ENCODE measurements around the gene CCDC8. TPM values are rescaled to one million over a fixed set of nuclear protein-coding genes. Genes with fewer than 3 reads are reported as not detected.
"Not testable (repeated sequence)": the region's sequence is repeated elsewhere in the genome, so short reads cannot be mapped to it uniquely, and the experiment has no call there.

Gene CCDC8
- polyA plus RNA-seq, 1 donor from 2014 or later, result 0.84 TPM

DNA sequence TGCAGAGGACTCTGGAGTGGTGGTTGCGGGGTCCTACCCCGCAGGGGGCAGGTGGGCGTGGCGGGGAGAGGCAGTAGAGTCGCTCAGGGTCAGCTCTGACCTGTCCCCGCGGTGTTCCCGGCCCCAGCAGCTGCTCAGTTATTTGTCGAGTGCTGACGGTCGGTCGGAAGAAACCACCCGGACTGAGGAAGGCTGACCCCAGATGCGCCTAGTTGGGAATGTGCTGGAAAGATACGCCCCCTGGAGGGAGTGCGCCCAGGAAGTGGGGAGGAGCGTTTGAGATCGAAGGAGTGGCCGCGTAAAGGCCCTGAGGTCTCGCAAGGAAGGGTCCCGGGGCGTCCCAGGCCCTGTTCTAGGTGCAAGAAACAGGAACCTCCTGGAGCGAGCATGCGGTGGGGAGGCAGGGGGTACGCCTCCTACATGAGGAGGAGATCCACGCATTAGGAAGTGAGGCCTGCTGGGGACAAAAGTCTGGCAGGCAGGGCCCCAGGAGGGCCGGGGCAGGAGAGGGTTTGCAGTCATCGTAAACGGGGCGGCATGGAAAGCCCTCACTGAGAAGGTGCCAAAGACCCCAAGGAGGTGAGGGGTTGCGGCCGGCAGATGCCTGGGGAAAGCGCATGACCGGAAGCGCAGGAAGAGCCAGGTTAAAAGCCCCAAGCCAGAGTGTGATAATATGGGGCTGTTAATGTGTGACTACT, 9.2 kb downstream of the CCDC8 start (continued):
- TF ChIP-seq, protein P1, sequence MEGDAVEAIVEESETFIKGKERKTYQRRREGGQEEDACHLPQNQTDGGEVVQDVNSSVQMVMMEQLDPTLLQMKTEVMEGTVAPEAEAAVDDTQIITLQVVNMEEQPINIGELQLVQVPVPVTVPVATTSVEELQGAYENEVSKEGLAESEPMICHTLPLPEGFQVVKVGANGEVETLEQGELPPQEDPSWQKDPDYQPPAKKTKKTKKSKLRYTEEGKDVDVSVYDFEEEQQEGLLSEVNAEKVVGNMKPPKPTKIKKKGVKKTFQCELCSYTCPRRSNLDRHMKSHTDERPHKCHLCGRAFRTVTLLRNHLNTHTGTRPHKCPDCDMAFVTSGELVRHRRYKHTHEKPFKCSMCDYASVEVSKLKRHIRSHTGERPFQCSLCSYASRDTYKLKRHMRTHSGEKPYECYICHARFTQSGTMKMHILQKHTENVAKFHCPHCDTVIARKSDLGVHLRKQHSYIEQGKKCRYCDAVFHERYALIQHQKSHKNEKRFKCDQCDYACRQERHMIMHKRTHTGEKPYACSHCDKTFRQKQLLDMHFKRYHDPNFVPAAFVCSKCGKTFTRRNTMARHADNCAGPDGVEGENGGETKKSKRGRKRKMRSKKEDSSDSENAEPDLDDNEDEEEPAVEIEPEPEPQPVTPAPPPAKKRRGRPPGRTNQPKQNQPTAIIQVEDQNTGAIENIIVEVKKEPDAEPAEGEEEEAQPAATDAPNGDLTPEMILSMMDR (IDR thresholded peaks at IDR 0.05; ENCODE audit: poor library complexity, severe bottlenecking), result peak; percentile 64

DNA sequence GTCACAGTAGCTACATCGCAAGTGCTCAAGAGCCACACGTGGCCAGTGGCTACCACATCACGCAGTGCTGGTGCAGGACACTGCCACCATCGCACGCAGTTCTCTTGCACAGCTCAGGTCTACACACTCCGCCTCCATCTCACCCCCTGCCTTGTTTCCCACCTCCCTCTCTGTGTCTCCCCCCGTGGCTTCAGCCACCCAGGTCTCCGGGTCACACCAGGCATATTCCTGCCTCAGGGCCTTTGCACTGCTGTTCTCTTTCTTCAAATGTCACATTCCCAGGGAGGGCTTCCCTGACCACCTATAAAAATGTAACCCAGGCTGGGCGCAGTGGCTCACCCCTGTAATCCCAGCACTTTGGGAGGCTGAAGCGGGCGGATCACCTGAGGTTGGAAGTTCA, 10.6 kb downstream of the CCDC8 start:
- H4K20me1 ChIP-seq (ENCODE audit: insufficient read depth), result no peaks in the 10 kb centered on the region
- no peak overlapping the region for H3K4me2 ChIP-seq (ENCODE audit: low read length)
- no peaks in the 10 kb centered on the region for H3K9me3 ChIP-seq (ENCODE audit: low read length)
- H2AFZ ChIP-seq (ENCODE audit: low read depth, low read length), result no peak overlapping the region
- H3K79me2 ChIP-seq (replicated peaks; ENCODE audit: insufficient read depth, low read length), result no peaks in the 10 kb centered on the region
- H3K9me2 ChIP-seq (ENCODE audit: insufficient read depth, low read length), result no peaks in the 10 kb centered on the region
- no peak overlapping the region for H3K27ac ChIP-seq (ENCODE audit: low read length)
- no peaks in the 10 kb centered on the region for H3K27me3 ChIP-seq (ENCODE audit: insufficient read depth, low read depth, low read length)
- no peaks in the 10 kb centered on the region for H3F3A ChIP-seq (ENCODE audit: insufficient read depth, low read length, poor library complexity, severe bottlenecking)
- H3K4me3 ChIP-seq (ENCODE audit: low read length), result no peak overlapping the region
- TF ChIP-seq EP300 (conservative IDR thresholded peaks at IDR 0.05; ENCODE audit: poor library complexity, severe bottlenecking), result no peak
- no peak for TF ChIP-seq SMC3 (conservative IDR thresholded peaks at IDR 0.05; ENCODE audit: poor library complexity)
- H3K9ac ChIP-seq (ENCODE audit: low read length), result no peak overlapping the region
- H3K36me3 ChIP-seq (ENCODE audit: insufficient read depth, low read length), result no peaks in the 10 kb centered on the region

DNA sequence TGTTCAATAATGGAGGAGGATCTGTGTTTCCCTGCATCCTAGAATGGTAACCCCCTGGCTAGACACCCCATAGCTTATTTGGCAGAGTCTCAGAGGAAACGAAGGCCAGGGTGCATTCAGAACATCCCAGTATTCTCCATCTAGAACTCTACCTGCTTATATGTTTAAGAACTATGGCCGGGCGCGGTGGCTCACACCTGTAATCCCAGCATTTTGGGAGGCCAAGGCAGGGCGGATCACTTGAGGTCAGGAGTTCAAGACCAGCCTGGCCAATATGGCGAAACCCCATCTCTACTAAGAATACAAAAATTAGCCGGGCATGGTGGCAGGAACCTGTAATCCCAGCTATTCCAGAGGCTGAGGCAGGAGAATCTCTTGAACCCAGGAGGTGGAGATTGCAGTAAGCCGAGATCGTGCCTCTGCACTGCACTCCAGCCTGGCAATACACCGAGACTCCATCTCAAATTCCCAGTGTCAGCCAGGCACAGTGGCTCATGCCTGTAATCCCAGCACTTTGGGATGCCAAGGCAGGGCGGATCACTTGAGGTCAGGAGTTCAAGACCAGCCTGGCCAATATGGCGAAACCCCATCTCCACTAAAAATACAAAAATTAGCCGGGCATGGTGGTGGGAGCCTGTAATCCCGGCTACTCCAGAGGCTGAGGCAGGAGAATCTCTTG, 15.4 kb downstream of the CCDC8 start:
- H3K27ac ChIP-seq (ENCODE audit: low read length); H3K27me3 ChIP-seq (ENCODE audit: insufficient read depth, low read depth, low read length); H2AFZ ChIP-seq (ENCODE audit: low read depth, low read length); H3F3A ChIP-seq (ENCODE audit: insufficient read depth, low read length, poor library complexity, severe bottlenecking); H3K36me3 ChIP-seq (ENCODE audit: insufficient read depth, low read length); H3K9ac ChIP-seq (ENCODE audit: low read length); H3K4me2 ChIP-seq (ENCODE audit: low read length); H4K20me1 ChIP-seq (ENCODE audit: insufficient read depth); H3K9me3 ChIP-seq (ENCODE audit: low read length); H3K79me2 ChIP-seq (replicated peaks; ENCODE audit: insufficient read depth, low read length); H3K9me2 ChIP-seq (ENCODE audit: insufficient read depth, low read length); H3K4me3 ChIP-seq (ENCODE audit: low read length): not testable (repeated sequence)

DNA sequence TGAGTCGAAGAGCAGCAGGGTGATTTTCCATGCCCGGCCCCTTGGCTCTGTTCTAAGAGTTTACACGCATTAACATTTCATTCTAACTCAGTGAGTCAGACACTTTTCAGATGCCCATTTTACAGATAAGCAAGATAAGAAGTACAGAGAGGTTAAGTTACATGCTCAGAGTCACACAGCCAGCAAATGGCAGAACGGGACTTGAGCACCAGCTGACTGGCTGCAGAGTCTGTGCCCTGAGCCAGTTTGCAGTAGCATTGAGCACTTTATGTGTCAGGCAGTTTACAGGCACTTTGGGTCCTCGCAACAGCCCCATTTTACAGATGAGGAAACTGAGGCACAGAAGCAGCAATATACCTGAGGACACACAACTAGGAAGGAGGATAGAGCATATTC, 19.0 kb downstream of the CCDC8 start:
- H3K4me3 ChIP-seq (ENCODE audit: low read length), result no peak overlapping the region
- H3K27ac ChIP-seq (ENCODE audit: low read length), result no peak overlapping the region
- H4K20me1 ChIP-seq (ENCODE audit: insufficient read depth), result no peaks in the 10 kb centered on the region
- no peaks in the 10 kb centered on the region for H3F3A ChIP-seq (ENCODE audit: insufficient read depth, low read length, poor library complexity, severe bottlenecking)
- no peak overlapping the region for H3K9ac ChIP-seq (ENCODE audit: low read length)
- H3K36me3 ChIP-seq (ENCODE audit: insufficient read depth, low read length), result peaks cover 4% of the 10 kb centered on the region
- no peaks in the 10 kb centered on the region for H3K27me3 ChIP-seq (ENCODE audit: insufficient read depth, low read depth, low read length)
- H2AFZ ChIP-seq (ENCODE audit: low read depth, low read length), result no peak overlapping the region
- no peak overlapping the region for H3K4me2 ChIP-seq (ENCODE audit: low read length)
- no peaks in the 10 kb centered on the region for H3K9me3 ChIP-seq (ENCODE audit: low read length)
- no peaks in the 10 kb centered on the region for H3K9me2 ChIP-seq (ENCODE audit: insufficient read depth, low read length)
- TF ChIP-seq, protein P2, sequence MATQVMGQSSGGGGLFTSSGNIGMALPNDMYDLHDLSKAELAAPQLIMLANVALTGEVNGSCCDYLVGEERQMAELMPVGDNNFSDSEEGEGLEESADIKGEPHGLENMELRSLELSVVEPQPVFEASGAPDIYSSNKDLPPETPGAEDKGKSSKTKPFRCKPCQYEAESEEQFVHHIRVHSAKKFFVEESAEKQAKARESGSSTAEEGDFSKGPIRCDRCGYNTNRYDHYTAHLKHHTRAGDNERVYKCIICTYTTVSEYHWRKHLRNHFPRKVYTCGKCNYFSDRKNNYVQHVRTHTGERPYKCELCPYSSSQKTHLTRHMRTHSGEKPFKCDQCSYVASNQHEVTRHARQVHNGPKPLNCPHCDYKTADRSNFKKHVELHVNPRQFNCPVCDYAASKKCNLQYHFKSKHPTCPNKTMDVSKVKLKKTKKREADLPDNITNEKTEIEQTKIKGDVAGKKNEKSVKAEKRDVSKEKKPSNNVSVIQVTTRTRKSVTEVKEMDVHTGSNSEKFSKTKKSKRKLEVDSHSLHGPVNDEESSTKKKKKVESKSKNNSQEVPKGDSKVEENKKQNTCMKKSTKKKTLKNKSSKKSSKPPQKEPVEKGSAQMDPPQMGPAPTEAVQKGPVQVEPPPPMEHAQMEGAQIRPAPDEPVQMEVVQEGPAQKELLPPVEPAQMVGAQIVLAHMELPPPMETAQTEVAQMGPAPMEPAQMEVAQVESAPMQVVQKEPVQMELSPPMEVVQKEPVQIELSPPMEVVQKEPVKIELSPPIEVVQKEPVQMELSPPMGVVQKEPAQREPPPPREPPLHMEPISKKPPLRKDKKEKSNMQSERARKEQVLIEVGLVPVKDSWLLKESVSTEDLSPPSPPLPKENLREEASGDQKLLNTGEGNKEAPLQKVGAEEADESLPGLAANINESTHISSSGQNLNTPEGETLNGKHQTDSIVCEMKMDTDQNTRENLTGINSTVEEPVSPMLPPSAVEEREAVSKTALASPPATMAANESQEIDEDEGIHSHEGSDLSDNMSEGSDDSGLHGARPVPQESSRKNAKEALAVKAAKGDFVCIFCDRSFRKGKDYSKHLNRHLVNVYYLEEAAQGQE (IDR thresholded peaks at IDR 0.05; ENCODE audit: borderline replicate concordance), result no peak
- TF ChIP-seq EZH2 (IDR thresholded peaks at IDR 0.05; ENCODE audit: borderline replicate concordance, insufficient read depth, low read length, poor library complexity, severe bottlenecking) (no peak), POLR2AphosphoS5 (IDR thresholded peaks at IDR 0.05) (no peak), MXI1 (conservative IDR thresholded peaks at IDR 0.05; ENCODE audit: poor library complexity, severe bottlenecking) (no peak), EP300 (conservative IDR thresholded peaks at IDR 0.05; ENCODE audit: poor library complexity, severe bottlenecking) (no peak), TAF1 (IDR thresholded peaks at IDR 0.05; ENCODE audit: low read depth) (no peak), SMC3 (conservative IDR thresholded peaks at IDR 0.05; ENCODE audit: poor library complexity) (no peak), RAD21 (conservative IDR thresholded peaks at IDR 0.05) (no peak)
- TF ChIP-seq, protein P1 (IDR thresholded peaks at IDR 0.05; ENCODE audit: poor library complexity, severe bottlenecking), result no peak
- no peaks in the 10 kb centered on the region for H3K79me2 ChIP-seq (replicated peaks; ENCODE audit: insufficient read depth, low read length)

Data from neural cell (in vitro differentiated cells).